ENCODE measurements around the gene EXOC2. TPM values are rescaled to one million over a fixed set of nuclear protein-coding genes. Genes with fewer than 3 reads are reported as not detected.

EXOC2 gene
- total RNA-seq, 1 experiment from 2014 or later = 45.7 TPM

- TF ChIP-seq ZNF425 (CRISPR knock-in tag; conservative IDR thresholded peaks at IDR 0.05) = no peak
- TF ChIP-seq STAT6 (CRISPR knock-in tag; conservative IDR thresholded peaks at IDR 0.05; ENCODE audit: low read depth) = no peak
- TF ChIP-seq E2F5 (CRISPR knock-in tag; IDR thresholded peaks at IDR 0.05) = no peak
- TF ChIP-seq FOXP4 (CRISPR knock-in tag; IDR thresholded peaks at IDR 0.05) = no peak
- TF ChIP-seq CBFB (CRISPR knock-in tag; IDR thresholded peaks at IDR 0.05; ENCODE audit: low read depth) = no peak
Measured at GRCh38 chr6:703552-703951, 10.6 kb upstream of the EXOC2 start (continued).

GRCh38 chr6:701700-702479 lies 9.0 kb upstream of the EXOC2 start:
- Mint-ChIP-seq H3K36me3 (no peaks in the 10 kb centered on the region), H3K9me3 (no peaks in the 10 kb centered on the region), H3K27ac (peak overlapping the region; percentile 73; the same call in 1 of the 2 replicates), H3K4me3 (no peak overlapping the region), H3K27me3 (ENCODE audit: low read depth) (no peaks in the 10 kb centered on the region), H3K4me1 (peaks cover 41% of the 10 kb centered on the region)
- ChIA-PET POLR2A (no interaction called here), CTCF (interaction anchor here (0.6 to 3.2 kb wide), 18 partner anchors 9 to 695 kb away, joined by 3 to 27 read pairs (median 7); partner anchors contain the start of gene EXOC2)
- peak; percentile 30 for DNase-seq (ENCODE audit: low spot score)
- TF ChIP-seq E2F4 (CRISPR knock-in tag; IDR thresholded peaks at IDR 0.05; ENCODE audit: borderline replicate concordance, low read depth) (no peak), NR2C2 (CRISPR knock-in tag; IDR thresholded peaks at IDR 0.05) (no peak), TEAD4 (CRISPR knock-in tag; IDR thresholded peaks at IDR 0.05) (no peak)
- peak; percentile 73 for ATAC-seq

- H3K27me3 Mint-ChIP-seq (ENCODE audit: low read depth) = no peaks in the 10 kb centered on the region
- CTCF ChIA-PET = interaction anchor here (1.3 to 3.2 kb wide), 9 partner anchors 9 to 116 kb away, joined by 3 to 27 read pairs (median 8); partner anchors contain the start of gene EXOC2
- H3K27ac Mint-ChIP-seq = peak overlapping the region; percentile 73; the same call in 1 of the 2 replicates
- H3K9me3 Mint-ChIP-seq = no peaks in the 10 kb centered on the region
- H3K36me3 Mint-ChIP-seq = no peaks in the 10 kb centered on the region
- H3K4me3 Mint-ChIP-seq = no peak overlapping the region
- no peak for DNase-seq (ENCODE audit: low spot score)
- POLR2A ChIA-PET = no interaction called here
- H3K4me1 Mint-ChIP-seq = peaks cover 35% of the 10 kb centered on the region
- peak; percentile 60 for ATAC-seq
- TF ChIP-seq FOXJ3 (CRISPR knock-in tag; IDR thresholded peaks at IDR 0.05; ENCODE audit: borderline replicate concordance) = no peak
- TF ChIP-seq E2F5 (CRISPR knock-in tag; IDR thresholded peaks at IDR 0.05) = no peak
- TF ChIP-seq PRRX2 (CRISPR knock-in tag; IDR thresholded peaks at IDR 0.05) = no peak
- TF ChIP-seq NR3C1 (CRISPR knock-in tag; conservative IDR thresholded peaks at IDR 0.05; ENCODE audit: low read depth) = no peak
- no peak for TF ChIP-seq TP53 (CRISPR knock-in tag; IDR thresholded peaks at IDR 0.05)
- no peak for TF ChIP-seq ATF1 (CRISPR knock-in tag; IDR thresholded peaks at IDR 0.05)
Measured at GRCh38 chr6:701215-701614, 8.3 kb upstream of the EXOC2 start.

Measured in WTC11 (cell line).